ENCODE measurements around the gene CXCR4. TPM values are rescaled to one million over a fixed set of nuclear protein-coding genes. Genes with fewer than 3 reads are reported as not detected.

Gene CXCR4
- total RNA-seq, 1 experiment from 2014 or later, result 0.79 TPM

GRCh38 chr2:136067897-136068580 lies 49.9 kb downstream of the CXCR4 start:
- H3K4me1 ChIP-seq (replicated peaks), result peaks cover 6% of the 10 kb centered on the region; the same call in 1 of the 2 replicates
- H3K4me3 ChIP-seq, result no peak overlapping the region
- no peak for DNase-seq (ENCODE audit: low read depth in 1 of 2, low spot score in 2 of 2)
- no peaks in the 10 kb centered on the region for H3K27me3 ChIP-seq (replicated peaks)
- no peak overlapping the region for H3K27ac ChIP-seq
- H3K9me3 ChIP-seq (replicated peaks), result no peaks in the 10 kb centered on the region
- no peaks in the 10 kb centered on the region for H3K36me3 ChIP-seq

GRCh38 chr2:136067459-136067858 lies 50.5 kb downstream of the CXCR4 start:
- Histone ChIP-seq H3K4me3 (no peak overlapping the region), H3K4me1 (replicated peaks) (peaks cover 6% of the 10 kb centered on the region; the same call in 1 of the 2 replicates), H3K27ac (no peak overlapping the region), H3K27me3 (replicated peaks) (no peaks in the 10 kb centered on the region), H3K36me3 (no peaks in the 10 kb centered on the region), H3K9me3 (replicated peaks) (no peaks in the 10 kb centered on the region)
- no peak for DNase-seq (ENCODE audit: low read depth in 1 of 2, low spot score in 2 of 2)

GRCh38 chr2:136065907-136066306 lies 52.0 kb downstream of the CXCR4 start:
- Histone ChIP-seq H3K27me3 (replicated peaks) (no peaks in the 10 kb centered on the region), H3K27ac (no peak overlapping the region), H3K9me3 (replicated peaks) (no peaks in the 10 kb centered on the region), H3K36me3 (no peaks in the 10 kb centered on the region), H3K4me3 (no peak overlapping the region), H3K4me1 (replicated peaks) (peaks cover 14% of the 10 kb centered on the region)
- DNase-seq (ENCODE audit: low read depth in 1 of 2, low spot score in 2 of 2), result no peak

GRCh38 chr2:136065384-136065783 lies 52.6 kb downstream of the CXCR4 start:
- Histone ChIP-seq H3K4me1 (replicated peaks) (peaks cover 19% of the 10 kb centered on the region), H3K27ac (no peak overlapping the region)
- no peak for DNase-seq (ENCODE audit: low read depth in 1 of 2, low spot score in 2 of 2)

More at GRCh38 chr2:136065384-136065783, 52.6 kb downstream of the CXCR4 start:
- no peaks in the 10 kb centered on the region for H3K9me3 ChIP-seq (replicated peaks)
- H3K4me3 ChIP-seq, result no peak overlapping the region
- no peaks in the 10 kb centered on the region for H3K36me3 ChIP-seq
- H3K27me3 ChIP-seq (replicated peaks), result no peaks in the 10 kb centered on the region

Other genes starting within 250 kb of the CXCR4 start
- 26.6 and 34.9 TPM in 2 replicates for gene MCM6, start 241.7 kb downstream of the CXCR4 start, total RNA-seq (2014; rRNA removed; shearing (Covaris generic))
- gene DARS1, start 132.5 kb downstream of the CXCR4 start, total RNA-seq (2014; rRNA removed; shearing (Covaris generic)), result 61.1 and 66.3 TPM in 2 replicates

All from SJSA1 (cell line).